PC-3 (cell line): ENCODE data around the gene SLC25A48. TPM values are rescaled to one million over a fixed set of nuclear protein-coding genes. Genes with fewer than 3 reads are reported as not detected.
A peak's percentile ranks its signal among the peaks of the same experiment; 100 is the strongest.

Source experiments
- ATAC-seq: fragments of 200-7000 bp; cut with Tn5 transposase; 2 replicates; pipeline ENCODE4 v1.9.1; 2020; ENCODE audit warnings: mild to moderate bottlenecking, moderate library complexity
- BruUV-seq: library from RNA; stranded (reverse); fragments of 400-500 nt; replicated peaks from 2 replicates; lab custom pipeline; 2021; lab: Mats Ljungman, UMichigan
- CTCF ChIA-PET: fragments of 300-600 bp; sonication (Branson Sonifier 250); formaldehyde crosslinking; loops from one replicate; lab custom pipeline; 2022; ENCODE audit warnings: antibody characterized with exemption; lab: Charles Lee
- POLR2A ChIA-PET: fragments of 300-600 bp; sonication (Branson Sonifier 250); formaldehyde crosslinking; loops from one replicate; lab custom pipeline; 2022; ENCODE audit warnings: antibody characterized with exemption; ENCODE audit not compliant: unreplicated experiment; lab: Charles Lee
- DNase-seq: peaks from one replicate; pipeline ENCODE4 v3.0.0-alpha.2; 2015
- H2AFZ ChIP-seq: fragments of 300-600 bp; sonication (generic); 2 replicates; pipeline ENCODE4 v1.6.0; 2016; ENCODE audit warnings: antibody characterized with exemption, low read length
- H3F3A ChIP-seq: fragments of 300-600 bp; sonication (generic); one replicate; pipeline ENCODE4 v1.6.0; 2017; ENCODE audit warnings: antibody characterized with exemption, low read length, control low read depth, mild to moderate bottlenecking; ENCODE audit not compliant: unreplicated experiment
- H3K27ac ChIP-seq: fragments of 300-600 bp; sonication (generic); 2 replicates; pipeline ENCODE4 v1.5.1; 2016; ENCODE audit warnings: mild to moderate bottlenecking, low read length
- H3K27me3 ChIP-seq: fragments of 300-600 bp; sonication (generic); 2 replicates; pipeline ENCODE4 v1.6.1; 2016; ENCODE audit warnings: low read length, mixed read lengths
- H3K36me3 ChIP-seq: fragments of 300-600 bp; sonication (generic); 2 replicates; pipeline ENCODE4 v1.6.1; 2016; ENCODE audit warnings: low read depth, mixed run types, low read length, mixed read lengths
- H3K4me1 ChIP-seq: fragments of 300-600 bp; sonication (generic); 2 replicates; pipeline ENCODE4 v1.5.1; 2016; ENCODE audit warnings: low read length; ENCODE audit not compliant: insufficient read depth
- H3K4me2 ChIP-seq: fragments of 300-600 bp; sonication (generic); 2 replicates; pipeline ENCODE4 v1.6.0; 2016; ENCODE audit warnings: low read length
- H3K4me3 ChIP-seq: fragments of 300-600 bp; sonication (generic); 2 replicates; pipeline ENCODE4 v1.5.1; 2016; ENCODE audit warnings: mild to moderate bottlenecking, low read length, mixed read lengths
- H3K79me2 ChIP-seq: fragments of 300-600 bp; sonication (generic); 2 replicates; pipeline ENCODE4 v1.6.1; 2017; ENCODE audit warnings: low read length, mixed read lengths
- H3K9ac ChIP-seq: fragments of 300-600 bp; sonication (generic); 2 replicates; pipeline ENCODE4 v1.6.0; 2016; ENCODE audit warnings: mild to moderate bottlenecking, low read length
- H3K9me2 ChIP-seq: fragments of 300-600 bp; sonication (generic); replicated peaks from 2 replicates; pipeline ENCODE4 v1.6.1; 2016; ENCODE audit warnings: mixed run types, low read length, mixed read lengths
- H3K9me3 ChIP-seq: fragments of 300-600 bp; sonication (generic); 2 replicates; pipeline ENCODE4 v1.6.1; 2016; ENCODE audit warnings: low read length, mixed read lengths
- H4K20me1 ChIP-seq: fragments of 300-600 bp; sonication (generic); 2 replicates; pipeline ENCODE4 v1.6.1; 2016; ENCODE audit warnings: low read length, mixed read lengths
- CTCF ChIP-seq: fragments of 300-600 bp; sonication (generic); conservative IDR thresholded peaks from 2 replicates; pipeline ENCODE4 v1.5.1; 2017; ENCODE audit warnings: antibody characterized with exemption, low read depth, mild to moderate bottlenecking, low read length
- EZH2 ChIP-seq: fragments of 300-600 bp; sonication (generic); IDR thresholded peaks from one replicate; pipeline ENCODE4 v1.6.1; 2017; ENCODE audit warnings: antibody characterized with exemption, mild to moderate bottlenecking, low read length; ENCODE audit not compliant: unreplicated experiment
- EZH2phosphoT487 ChIP-seq: fragments of 300-600 bp; sonication (generic); IDR thresholded peaks from 2 replicates; pipeline ENCODE4 v1.6.1; 2018; ENCODE audit warnings: mild to moderate bottlenecking, antibody characterized with exemption, low read length, borderline replicate concordance
- intact Hi-C: fragments of 100-400 bp; cut with micrococcal nuclease; formaldehyde crosslinking; loops from 2 replicates; pipeline ENCODE4 v1.9.0; 2023
- total RNA-seq: library from RNA; depleted of rRNA; stranded (reverse); fragments of >200 nt; gene quantifications from 2 replicates; pipeline ENCODE4 v1.2.3, GENCODE V29; 2014

Gene SLC25A48
- total RNA-seq, 1 experiment from 2014 or later, result not detected

GRCh38 chr5:135832941-135833920 is 1.2 kb upstream of the SLC25A48 start:
- peaks cover 32% of the 10 kb centered on the region for H3K27me3 ChIP-seq
- no TSS peak for BruUV-seq
- ATAC-seq, result no peak
- no peak overlapping the region for H3K27ac ChIP-seq
- H3K9me2 ChIP-seq, result no peaks in the 10 kb centered on the region
- CTCF ChIA-PET, result no interaction called here
- POLR2A ChIA-PET, result no interaction called here
- H3F3A ChIP-seq, result no peaks in the 10 kb centered on the region
- no peak overlapping the region for H3K4me3 ChIP-seq
- H3K9me3 ChIP-seq, result no peaks in the 10 kb centered on the region
- no peak overlapping the region for H3K9ac ChIP-seq
- no peaks in the 10 kb centered on the region for H4K20me1 ChIP-seq
- intact Hi-C loops, result loop anchor here (10.0 kb wide), 1 partner anchor 378 kb away; the partner anchor contains the start of gene TIFAB
- H3K79me2 ChIP-seq, result no peaks in the 10 kb centered on the region
- TF ChIP-seq EZH2 (no peak), EZH2phosphoT487 (no peak), CTCF (no peak)
- DNase-seq, result no peak
- H3K4me1 ChIP-seq, result no peaks in the 10 kb centered on the region
- no peak overlapping the region for H3K4me2 ChIP-seq
- no peaks in the 10 kb centered on the region for H3K36me3 ChIP-seq
- no peak overlapping the region for H2AFZ ChIP-seq

DNA sequence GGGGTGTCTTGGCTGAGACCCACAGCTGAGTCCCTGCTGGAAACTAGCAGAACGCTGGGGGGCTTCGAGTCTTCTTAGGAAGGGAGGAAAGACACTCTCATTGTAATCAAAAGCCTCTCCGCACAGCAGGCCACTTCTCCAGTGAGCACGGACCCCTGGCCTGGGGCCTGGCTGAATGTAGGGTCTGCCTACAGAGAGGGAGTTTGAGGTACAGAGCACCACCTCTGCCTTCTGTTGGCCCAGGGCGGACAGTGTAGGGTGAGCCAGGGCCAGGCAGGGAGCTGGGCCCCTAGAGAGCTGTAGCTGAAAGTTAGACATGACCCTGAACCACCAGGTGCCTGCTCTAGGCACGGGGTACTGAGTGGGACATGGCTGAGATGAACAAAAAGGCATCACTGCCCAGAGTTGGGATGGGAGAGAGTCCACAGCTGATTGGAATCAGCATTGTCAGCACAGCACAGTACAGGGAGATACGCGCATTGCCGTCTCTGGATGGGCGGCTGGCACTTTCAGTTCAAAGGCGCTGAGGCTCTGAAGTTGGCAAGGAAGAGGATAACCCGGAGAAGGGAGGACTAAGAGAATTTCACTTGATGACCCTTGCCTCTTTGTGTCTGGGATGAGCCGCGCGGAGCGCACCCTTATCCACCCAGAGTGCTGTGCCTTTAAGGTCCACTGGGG is 363 bp upstream of the SLC25A48 start:
- no peak overlapping the region for H3K4me3 ChIP-seq
- H3K36me3 ChIP-seq, result no peaks in the 10 kb centered on the region
- BruUV-seq, result no TSS peak
- intact Hi-C loops, result loop anchor here (10.0 kb wide), 1 partner anchor 379 kb away; the partner anchor contains the start of gene TIFAB
- no peak overlapping the region for H3K9ac ChIP-seq
- no peaks in the 10 kb centered on the region for H3K9me2 ChIP-seq
- DNase-seq (peak; percentile 23), ATAC-seq (peak; percentile 82)
- POLR2A ChIA-PET, result no interaction called here
- H4K20me1 ChIP-seq, result no peaks in the 10 kb centered on the region
- no peak overlapping the region for H3K27ac ChIP-seq
- H3K9me3 ChIP-seq, result no peaks in the 10 kb centered on the region
- peaks cover 32% of the 10 kb centered on the region for H3K27me3 ChIP-seq
- H3F3A ChIP-seq, result no peaks in the 10 kb centered on the region
- CTCF ChIA-PET, result no interaction called here
- no peaks in the 10 kb centered on the region for H3K4me1 ChIP-seq
- no peaks in the 10 kb centered on the region for H3K79me2 ChIP-seq
- H3K4me2 ChIP-seq, result peak overlapping the region; percentile 31; the same call in 1 of the 2 replicates
- TF ChIP-seq EZH2 (no peak), EZH2phosphoT487 (no peak), CTCF (no peak; the same call in 1 of the 2 replicates)
- H2AFZ ChIP-seq, result no peak overlapping the region
